K562 (cell line): ENCODE results near the gene ENTPD3. TPM values are rescaled to one million over a fixed set of nuclear protein-coding genes. Genes with fewer than 3 reads are reported as not detected.

Source experiments
- BDP1 ChIP-seq: IDR thresholded peaks from 3 replicates; pipeline ENCODE4 v1.6.1; 2011; ENCODE audit not compliant: insufficient read length, insufficient read depth
- CAMTA2 ChIP-seq: fragments of 250-450 bp; sonication (Bioruptor Pico); conservative IDR thresholded peaks from 2 replicates; pipeline ENCODE4 v1.5.1; 2022
- HBP1 ChIP-seq: fragments of 450-650 bp; formaldehyde crosslinking; IDR thresholded peaks from 2 replicates; pipeline ENCODE4 v1.4.0; 2022; ENCODE audit warnings: missing genetic modification characterization
- HNRNPK ChIP-seq: fragments of 200-400 bp; formaldehyde crosslinking; IDR thresholded peaks from one replicate; pipeline ENCODE4 v1.6.1; 2018; ENCODE audit warnings: mild to moderate bottlenecking, low read depth, low read length; ENCODE audit not compliant: poor library complexity, severe bottlenecking
- NFATC3 ChIP-seq: fragments of 450-650 bp; IDR thresholded peaks from 2 replicates; pipeline ENCODE4 v1.6.1; 2017; ENCODE audit warnings: mild to moderate bottlenecking
- SIN3A ChIP-seq, 2 experiments: fragments of 150-350 bp in 1 of 2; IDR thresholded peaks; 2 replicates each; pipeline ENCODE4 v1.6.1; 2011 to 2016; ENCODE audit warnings: borderline replicate concordance in 2 of 2, low read depth in 2 of 2, low read length in 2 of 2, mild to moderate bottlenecking in 2 of 2, moderate library complexity in 2 of 2; ENCODE audit not compliant: control insufficient read depth in 1 of 2
- TFAM ChIP-seq: fragments of 250-450 bp; sonication (Bioruptor Pico); conservative IDR thresholded peaks from 2 replicates; pipeline ENCODE4 v1.5.0; 2021; ENCODE audit warnings: mild to moderate bottlenecking, moderate library complexity
- YY1 ChIP-seq, 3 experiments: IDR thresholded peaks; 2 replicates each; pipeline ENCODE4 v1.6.1; 2011; ENCODE audit warnings: low read length in 2 of 3, mild to moderate bottlenecking in 2 of 3, moderate library complexity in 2 of 3, borderline replicate concordance in 1 of 3, control low read depth in 1 of 3, low read depth in 1 of 3; ENCODE audit not compliant: insufficient read depth in 3 of 3, insufficient replicate concordance in 2 of 3, control insufficient read depth in 1 of 3, insufficient read length in 1 of 3; ENCODE audit errors: extremely low read depth in 1 of 3
- ZNF121 ChIP-seq: sonication (generic); formaldehyde crosslinking; conservative IDR thresholded peaks from 2 replicates; pipeline ENCODE4 v1.8.0; 2022; ENCODE audit warnings: missing genetic modification reagents
- ZNF280A ChIP-seq: fragments of 450-650 bp; IDR thresholded peaks from 2 replicates; pipeline ENCODE4 v1.6.1; 2018; ENCODE audit warnings: mild to moderate bottlenecking, low read depth; ENCODE audit not compliant: partially characterized antibody
- ZNF398 ChIP-seq: fragments of 250-450 bp; sonication (Bioruptor Pico); IDR thresholded peaks from 2 replicates; pipeline ENCODE4 v1.8.0; 2021; ENCODE audit warnings: moderate library complexity, mild to moderate bottlenecking, inconsistent platforms
- ZNF518B ChIP-seq: fragments of 250-450 bp; sonication (Bioruptor Pico); IDR thresholded peaks from 2 replicates; pipeline ENCODE4 v1.5.0; 2021; ENCODE audit warnings: mild to moderate bottlenecking, moderate library complexity
- polyA plus RNA-seq, 8 experiments: library from polyadenylated mRNA; depleted of rRNA in 4 of 8; stranded (reverse) in 5 of 8; unstranded in 3 of 8; fragments of >200 nt; fragmentation: Nextera tagmentation in 2 of 8; fragmentation: Illumina TruSeq in 1 of 8; extraction: Ambion mirVana in 2 of 8; extraction: Trizol in 1 of 8; gene quantifications; 2 replicates each; pipeline versions ENCODE4 v1.2.1 to v1.2.3, GENCODE V29; 2011 to 2014; ENCODE audit warnings: inconsistent platforms in 1 of 8, missing spikeins in 1 of 8
- total RNA-seq, 7 experiments: library from RNA; depleted of rRNA in 6 of 7; stranded (reverse); fragments of >200 nt in 6 of 7; fragmentation: Illumina TruSeq in 2 of 7; extraction: Trizol in 2 of 7; gene quantifications; 2 replicates each; pipeline versions ENCODE4 v1.2.1 to v1.2.3, GENCODE V29; 2011 to 2021; ENCODE audit warnings: low replicate concordance in 1 of 7

ENTPD3 gene
- total and polyA plus RNA-seq, 9 of the 15 experiments (the other 6 are each of a cell fraction or from before 2014, with no cell fraction given): 0.23 to 2.1 (median 0.58) TPM

GRCh38 chr3:40366203-40367162 is 20.5 kb upstream of the ENTPD3 start (continued):
- TF ChIP-seq HNRNPK: no peak
- no peak for TF ChIP-seq CAMTA2 (CRISPR knock-in tag)
- TF ChIP-seq ZNF518B (CRISPR knock-in tag): no peak
- no peak for TF ChIP-seq NFATC3
- no peak for TF ChIP-seq ZNF280A
- TF ChIP-seq SIN3A (IDR thresholded peaks at IDR 0.05; ENCODE audit: borderline replicate concordance in 2 of 2, control insufficient read depth in 1 of 2, low read depth in 2 of 2, low read length in 2 of 2): no peak
- no peak for TF ChIP-seq BDP1
- TF ChIP-seq ZNF398: no peak
- TF ChIP-seq TFAM (CRISPR knock-in tag): no peak
- no peak for TF ChIP-seq ZNF121 (CRISPR knock-in tag)
- TF ChIP-seq YY1 (IDR thresholded peaks at IDR 0.05; ENCODE audit: borderline replicate concordance in 1 of 3, control insufficient read depth in 1 of 3, extremely low read depth in 1 of 3, insufficient read depth in 3 of 3, insufficient read length in 1 of 3, insufficient replicate concordance in 2 of 3, low read depth in 1 of 3, low read length in 2 of 3): no peak
- no peak for TF ChIP-seq HBP1
